ENCODE measurements around the gene CREG1.

The CREG1 gene

DNA sequence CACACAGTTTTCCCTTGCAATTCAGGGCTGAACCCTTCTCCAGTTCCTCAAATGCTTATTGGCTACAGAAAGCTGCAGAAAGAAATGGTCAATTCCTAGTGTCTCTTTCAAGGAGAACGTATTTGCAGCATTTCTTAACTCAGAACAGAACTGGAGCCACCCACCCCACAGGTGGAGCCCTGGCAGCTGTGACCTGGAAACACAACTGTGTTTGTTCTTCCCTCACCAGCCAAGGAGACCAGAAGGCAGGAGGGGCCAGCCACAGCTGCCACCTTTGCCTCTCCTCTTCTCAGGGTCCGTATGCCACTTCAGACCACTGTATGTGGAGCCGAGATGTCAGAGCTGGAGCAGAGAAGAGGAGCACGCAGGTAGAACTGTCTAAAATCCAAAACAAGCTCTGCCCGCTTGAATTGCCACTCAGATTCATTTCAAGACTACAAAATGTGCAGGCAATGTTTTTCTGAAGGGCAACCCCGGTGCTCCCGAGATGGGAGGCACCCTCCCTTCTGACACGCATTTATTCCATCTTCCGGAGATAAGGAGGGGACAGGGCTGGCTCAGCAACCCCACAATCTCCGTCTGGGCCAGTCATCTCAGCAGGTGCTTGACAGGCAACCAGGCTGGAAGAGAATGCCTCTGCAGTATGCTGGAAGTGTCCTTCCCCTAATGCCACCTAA, 51.9 kb downstream of the CREG1 start:
- Histone ChIP-seq H3K36me3 (ENCODE audit: control insufficient read depth, insufficient read depth, low read length) (no peaks in the 10 kb centered on the region), H3K18ac (ENCODE audit: low read length) (no peak overlapping the region), H3K9ac (ENCODE audit: low read length) (no peak overlapping the region), H3K4ac (ENCODE audit: low read depth, low read length) (no peak overlapping the region), H4K5ac (ENCODE audit: low read length) (no peak overlapping the region), H2AK5ac (ENCODE audit: low read length) (no peak overlapping the region), H3K4me2 (ENCODE audit: low read length) (no peak overlapping the region), H2BK5ac (ENCODE audit: low read length) (no peak overlapping the region), H3K79me1 (ENCODE audit: low read length) (no peaks in the 10 kb centered on the region), H3K79me2 (ENCODE audit: control insufficient read depth, insufficient read depth, low read length) (no peaks in the 10 kb centered on the region), H2BK120ac (ENCODE audit: low read depth, low read length) (no peak overlapping the region), H4K8ac (ENCODE audit: low read depth, low read length) (no peak overlapping the region), H3K4me1 (ENCODE audit: control insufficient read depth, low read depth, low read length) (peaks cover 8% of the 10 kb centered on the region), H3K4me3 (ENCODE audit: low read length) (no peak overlapping the region), H3K56ac (ENCODE audit: low read length) (no peak overlapping the region), H3K27me3 (ENCODE audit: insufficient read depth, low read length, poor library complexity) (no peaks in the 10 kb centered on the region), H2BK15ac (replicated peaks; ENCODE audit: low read depth) (no peak overlapping the region), H3K23ac (ENCODE audit: low read length) (no peak overlapping the region), H3K27ac (ENCODE audit: low read depth, low read length) (no peak overlapping the region)
- no peak for DNase-seq
- WGBS (ENCODE audit: extremely low coverage, insufficient coverage, low lambda C conversion rate): no CpG with 5 or more reads among the region's 10 CpGs

GRCh38 chr1:167500283-167500860, 53.2 kb downstream of the CREG1 start:
- Histone ChIP-seq H3K56ac (ENCODE audit: low read length) (no peak overlapping the region), H3K18ac (ENCODE audit: low read length) (no peak overlapping the region), H2BK15ac (replicated peaks; ENCODE audit: low read depth) (no peak overlapping the region), H3K79me2 (ENCODE audit: control insufficient read depth, insufficient read depth, low read length) (no peaks in the 10 kb centered on the region), H3K27ac (ENCODE audit: low read depth, low read length) (no peak overlapping the region), H3K23ac (ENCODE audit: low read length) (no peak overlapping the region), H3K9ac (ENCODE audit: low read length) (no peak overlapping the region), H3K79me1 (ENCODE audit: low read length) (no peaks in the 10 kb centered on the region), H4K5ac (ENCODE audit: low read length) (no peak overlapping the region), H2BK5ac (ENCODE audit: low read length) (no peak overlapping the region), H3K4ac (ENCODE audit: low read depth, low read length) (no peak overlapping the region), H3K27me3 (ENCODE audit: insufficient read depth, low read length, poor library complexity) (no peaks in the 10 kb centered on the region), H3K4me2 (ENCODE audit: low read length) (no peak overlapping the region), H4K8ac (ENCODE audit: low read depth, low read length) (no peak overlapping the region), H3K4me3 (ENCODE audit: low read length) (no peak overlapping the region), H3K4me1 (ENCODE audit: control insufficient read depth, low read depth, low read length) (peaks cover 8% of the 10 kb centered on the region), H2AK5ac (ENCODE audit: low read length) (no peak overlapping the region), H2BK120ac (ENCODE audit: low read depth, low read length) (no peak overlapping the region), H3K36me3 (ENCODE audit: control insufficient read depth, insufficient read depth, low read length) (no peaks in the 10 kb centered on the region)
- no CpG with 5 or more reads among the region's 4 CpGs for WGBS (ENCODE audit: extremely low coverage, insufficient coverage, low lambda C conversion rate)
- DNase-seq: no peak

- no peak overlapping the region for H3K56ac ChIP-seq (ENCODE audit: low read length)
- H3K4me1 ChIP-seq (ENCODE audit: control insufficient read depth, low read depth, low read length): peaks cover 8% of the 10 kb centered on the region
- H3K4ac ChIP-seq (ENCODE audit: low read depth, low read length): no peak overlapping the region
- no CpG with 5 or more reads among the region's 3 CpGs for WGBS (ENCODE audit: extremely low coverage, insufficient coverage, low lambda C conversion rate)
- H3K18ac ChIP-seq (ENCODE audit: low read length): no peak overlapping the region
- no peaks in the 10 kb centered on the region for H3K79me1 ChIP-seq (ENCODE audit: low read length)
- DNase-seq: no peak
- no peak overlapping the region for H2BK15ac ChIP-seq (replicated peaks; ENCODE audit: low read depth)
- H2BK120ac ChIP-seq (ENCODE audit: low read depth, low read length): no peak overlapping the region
- H3K23ac ChIP-seq (ENCODE audit: low read length): no peak overlapping the region
- no peak overlapping the region for H4K5ac ChIP-seq (ENCODE audit: low read length)
- no peak overlapping the region for H2BK5ac ChIP-seq (ENCODE audit: low read length)
- H3K79me2 ChIP-seq (ENCODE audit: control insufficient read depth, insufficient read depth, low read length): no peaks in the 10 kb centered on the region
- H2AK5ac ChIP-seq (ENCODE audit: low read length): no peak overlapping the region
- no peak overlapping the region for H4K8ac ChIP-seq (ENCODE audit: low read depth, low read length)
- H3K27ac ChIP-seq (ENCODE audit: low read depth, low read length): no peak overlapping the region
- H3K36me3 ChIP-seq (ENCODE audit: control insufficient read depth, insufficient read depth, low read length): no peaks in the 10 kb centered on the region
- no peak overlapping the region for H3K4me3 ChIP-seq (ENCODE audit: low read length)
- no peaks in the 10 kb centered on the region for H3K27me3 ChIP-seq (ENCODE audit: insufficient read depth, low read length, poor library complexity)
- no peak overlapping the region for H3K4me2 ChIP-seq (ENCODE audit: low read length)
- H3K9ac ChIP-seq (ENCODE audit: low read length): no peak overlapping the region
Measured at GRCh38 chr1:167499664-167500101, 53.9 kb downstream of the CREG1 start.

DNA sequence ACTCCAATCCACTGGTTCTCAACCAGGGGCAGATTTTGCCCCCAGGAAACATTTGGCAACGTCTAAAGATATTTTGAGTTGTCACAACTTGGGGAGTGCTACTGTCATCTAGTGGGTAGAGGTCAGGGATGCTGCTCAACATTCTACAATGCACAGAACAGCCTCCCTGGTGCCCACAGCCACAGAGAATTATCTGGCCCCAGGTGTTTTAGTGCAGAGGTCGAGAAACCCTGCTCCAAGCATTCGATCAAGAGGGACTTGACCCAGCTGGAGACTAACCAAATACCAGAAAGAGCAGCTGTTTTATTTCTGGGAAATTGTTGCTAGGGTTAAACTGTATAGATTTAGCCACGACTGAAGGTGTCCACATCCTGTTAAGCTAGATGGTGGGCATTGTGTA, 54.5 kb downstream of the CREG1 start:
- Histone ChIP-seq H2BK120ac (ENCODE audit: low read depth, low read length) (no peak overlapping the region), H3K4me2 (ENCODE audit: low read length) (no peak overlapping the region), H3K23ac (ENCODE audit: low read length) (no peak overlapping the region), H3K56ac (ENCODE audit: low read length) (no peak overlapping the region), H3K27ac (ENCODE audit: low read depth, low read length) (no peak overlapping the region), H3K36me3 (ENCODE audit: control insufficient read depth, insufficient read depth, low read length) (no peaks in the 10 kb centered on the region), H3K4me3 (ENCODE audit: low read length) (no peak overlapping the region), H3K4me1 (ENCODE audit: control insufficient read depth, low read depth, low read length) (peaks cover 6% of the 10 kb centered on the region), H3K27me3 (ENCODE audit: insufficient read depth, low read length, poor library complexity) (no peaks in the 10 kb centered on the region), H3K4ac (ENCODE audit: low read depth, low read length) (no peak overlapping the region), H3K79me2 (ENCODE audit: control insufficient read depth, insufficient read depth, low read length) (no peaks in the 10 kb centered on the region), H4K8ac (ENCODE audit: low read depth, low read length) (no peak overlapping the region), H3K18ac (ENCODE audit: low read length) (no peak overlapping the region), H2BK15ac (replicated peaks; ENCODE audit: low read depth) (no peak overlapping the region), H2BK5ac (ENCODE audit: low read length) (no peak overlapping the region), H2AK5ac (ENCODE audit: low read length) (no peak overlapping the region), H3K9ac (ENCODE audit: low read length) (no peak overlapping the region), H4K5ac (ENCODE audit: low read length) (no peak overlapping the region), H3K79me1 (ENCODE audit: low read length) (no peaks in the 10 kb centered on the region)
- DNase-seq: no peak
- WGBS (ENCODE audit: extremely low coverage, insufficient coverage, low lambda C conversion rate): no CpG with 5 or more reads among the region's 4 CpGs

DNA sequence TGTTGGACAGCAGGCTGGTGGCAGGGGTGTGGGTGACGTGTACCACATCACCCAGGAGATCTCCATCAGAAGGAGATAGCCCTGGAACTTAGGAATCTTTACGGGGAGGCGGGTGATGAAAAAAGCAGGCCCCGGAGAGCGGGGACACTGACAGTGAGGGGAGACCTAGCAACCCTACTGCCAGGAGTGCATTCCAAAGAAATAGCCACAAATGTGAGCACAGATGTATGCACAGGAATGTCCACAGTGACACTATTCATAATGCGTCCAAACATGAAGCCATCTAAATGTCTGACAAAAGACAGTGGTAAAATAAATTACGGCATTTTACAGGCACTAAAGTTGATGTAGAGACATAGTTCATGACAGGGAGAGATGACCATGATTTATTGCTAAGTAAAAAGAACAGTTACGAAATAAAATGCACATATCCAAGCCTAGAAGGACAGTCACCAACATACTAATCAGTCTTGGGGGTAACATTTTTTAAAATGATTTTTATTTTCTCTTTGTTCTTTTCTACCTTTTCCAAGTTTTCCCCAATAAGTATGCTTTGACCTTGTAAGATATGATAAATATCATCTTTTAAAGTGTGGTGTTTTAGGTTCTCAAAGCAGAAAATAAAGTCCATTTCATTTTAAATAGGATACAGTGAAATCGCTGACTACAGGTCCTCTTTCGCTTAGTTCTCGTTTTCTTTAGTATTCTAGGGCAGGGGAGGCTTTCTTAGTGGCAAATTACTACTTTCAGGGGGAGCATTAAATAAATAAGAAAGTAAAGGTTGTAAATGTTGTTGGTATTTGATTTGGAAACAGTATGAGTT, 56.6 kb downstream of the CREG1 start:
- H3K4me2 ChIP-seq (ENCODE audit: low read length): no peak overlapping the region
- no peak overlapping the region for H4K5ac ChIP-seq (ENCODE audit: low read length)
- no peaks in the 10 kb centered on the region for H3K36me3 ChIP-seq (ENCODE audit: control insufficient read depth, insufficient read depth, low read length)
- WGBS (ENCODE audit: extremely low coverage, insufficient coverage, low lambda C conversion rate): no CpG with 5 or more reads among the region's 11 CpGs
- no peak overlapping the region for H3K27ac ChIP-seq (ENCODE audit: low read depth, low read length)
- no peaks in the 10 kb centered on the region for H3K79me1 ChIP-seq (ENCODE audit: low read length)
- no peak overlapping the region for H2BK120ac ChIP-seq (ENCODE audit: low read depth, low read length)
- H3K4me3 ChIP-seq (ENCODE audit: low read length): no peak overlapping the region
- no peak overlapping the region for H3K23ac ChIP-seq (ENCODE audit: low read length)
- no peaks in the 10 kb centered on the region for H3K79me2 ChIP-seq (ENCODE audit: control insufficient read depth, insufficient read depth, low read length)
- no peak overlapping the region for H2AK5ac ChIP-seq (ENCODE audit: low read length)
- H2BK5ac ChIP-seq (ENCODE audit: low read length): no peak overlapping the region
- H3K27me3 ChIP-seq (ENCODE audit: insufficient read depth, low read length, poor library complexity): no peaks in the 10 kb centered on the region
- no peak overlapping the region for H2BK15ac ChIP-seq (replicated peaks; ENCODE audit: low read depth)
- no peak for DNase-seq
- H3K18ac ChIP-seq (ENCODE audit: low read length): no peak overlapping the region
- H3K56ac ChIP-seq (ENCODE audit: low read length): no peak overlapping the region
- no peak overlapping the region for H4K8ac ChIP-seq (ENCODE audit: low read depth, low read length)
- no peak overlapping the region for H3K9ac ChIP-seq (ENCODE audit: low read length)
- H3K4me1 ChIP-seq (ENCODE audit: control insufficient read depth, low read depth, low read length): peaks cover 1% of the 10 kb centered on the region
- H3K4ac ChIP-seq (ENCODE audit: low read depth, low read length): no peak overlapping the region
